Measurements from ENCODE around the gene SGTB.
A peak's percentile ranks its signal among the peaks of the same experiment; 100 is the strongest.

The SGTB gene

DNA sequence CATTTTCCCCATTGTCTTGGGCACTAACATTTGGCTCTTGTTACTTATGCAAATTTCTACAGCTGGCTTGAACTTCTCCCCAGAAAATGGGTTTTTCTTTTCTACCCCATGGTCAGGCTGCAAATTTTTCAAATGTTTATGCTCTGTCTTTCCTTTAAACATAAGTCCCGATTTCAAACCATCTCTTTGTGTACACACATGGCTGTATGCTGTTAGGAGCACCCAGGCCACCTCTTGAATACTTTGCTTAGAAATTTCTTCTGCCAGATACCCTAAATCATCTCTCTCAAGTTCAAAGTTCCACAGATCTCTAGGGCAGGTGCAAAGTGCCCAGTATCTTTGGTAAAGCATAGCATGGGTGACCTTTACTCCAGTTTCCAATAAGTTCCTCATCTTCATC lies 45.7 kb upstream of the SGTB start:
- H3K4ac ChIP-seq (ENCODE audit: low read length): no peak overlapping the region
- H3K14ac ChIP-seq (ENCODE audit: low read length): no peak overlapping the region
- peaks cover 4 to 16% of the 10 kb centered on the region in 2 donors for H3K9me3 ChIP-seq (replicated peaks in 1 of 2; ENCODE audit: control insufficient read depth in 2 of 2, insufficient read depth in 1 of 2, low read depth in 1 of 2, low read length in 2 of 2)
- no peak overlapping the region for H2AFZ ChIP-seq (ENCODE audit: low read length)
- H2BK120ac ChIP-seq (ENCODE audit: low read depth, low read length): no peak overlapping the region
- H3K4me1 ChIP-seq (ENCODE audit: control insufficient read depth in 2 of 2, insufficient read depth in 1 of 2, low read depth in 1 of 2, low read length in 2 of 2): no peaks in the 10 kb centered on the region
- no peak overlapping the region for H2BK12ac ChIP-seq (ENCODE audit: low read length)
- no peaks in the 10 kb centered on the region for H3K27me3 ChIP-seq (ENCODE audit: control insufficient read depth in 3 of 3, insufficient read depth in 3 of 3, low read depth in 1 of 3, low read length in 3 of 3)
- no peak for DNase-seq (ENCODE audit: low spot score)
- no CpG with 5 or more reads among the region's 1 CpG for WGBS, 2 donors (ENCODE audit: extremely low coverage in 2 of 2, insufficient read length in 2 of 2, insufficient replicate concordance in 1 of 2)
- H2AK5ac ChIP-seq (ENCODE audit: low read depth, low read length): no peak overlapping the region
- no peak overlapping the region for H2BK5ac ChIP-seq (ENCODE audit: low read length)
- H4K91ac ChIP-seq (ENCODE audit: low read depth, low read length, poor library complexity): no peak overlapping the region
- H2BK15ac ChIP-seq (ENCODE audit: low read length): no peak overlapping the region
- no peak overlapping the region for H3K9ac ChIP-seq (ENCODE audit: low read depth, low read length, poor library complexity)
- H3K27ac ChIP-seq (replicated peaks; ENCODE audit: low read length): no peak overlapping the region
- H3K4me2 ChIP-seq (ENCODE audit: insufficient read depth, low read length, poor library complexity, severe bottlenecking): no peak overlapping the region
- peaks cover 7 to 31% of the 10 kb centered on the region in 2 donors for H3K36me3 ChIP-seq (replicated peaks in 1 of 2; ENCODE audit: control insufficient read depth in 2 of 2, insufficient read depth in 2 of 2, low read length in 2 of 2)
- H3K79me1 ChIP-seq (ENCODE audit: low read depth, low read length): peaks cover 2% of the 10 kb centered on the region
- no peak overlapping the region for H3K18ac ChIP-seq (ENCODE audit: low read length)
- H4K8ac ChIP-seq (ENCODE audit: low read depth, low read length): no peak overlapping the region
- no peak overlapping the region for H3K23ac ChIP-seq (ENCODE audit: low read depth, low read length, poor library complexity)
- H3K4me3 ChIP-seq (ENCODE audit: low read length in 2 of 2): no peak overlapping the region

DNA sequence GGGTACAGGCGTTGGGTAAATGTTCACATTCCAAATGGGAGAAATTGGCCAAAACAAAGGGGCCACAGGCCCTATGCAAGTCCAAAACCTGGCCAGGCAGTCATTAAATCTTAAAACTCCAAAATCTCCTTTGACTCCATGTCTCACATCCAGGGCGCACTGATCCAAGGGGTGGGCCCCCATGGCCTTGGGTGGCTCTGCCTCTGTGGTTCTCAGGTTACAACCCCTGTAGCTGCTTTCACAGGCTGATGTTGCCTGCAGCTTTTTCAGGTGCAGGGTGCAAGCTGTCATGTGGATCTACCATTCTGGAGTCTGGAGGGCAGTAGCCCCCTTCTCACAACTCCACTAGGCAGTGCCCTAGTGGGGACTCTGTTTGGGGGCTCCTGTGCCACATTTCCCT lies 44.9 kb upstream of the SGTB start:
- no peak for DNase-seq (ENCODE audit: low spot score)
- Histone ChIP-seq H3K27me3 (ENCODE audit: control insufficient read depth in 3 of 3, insufficient read depth in 3 of 3, low read depth in 1 of 3, low read length in 3 of 3) (no peaks in the 10 kb centered on the region), H3K14ac (ENCODE audit: low read length) (no peak overlapping the region), H2AFZ (ENCODE audit: low read length) (no peak overlapping the region), H2AK5ac (ENCODE audit: low read depth, low read length) (no peak overlapping the region), H3K4me2 (ENCODE audit: insufficient read depth, low read length, poor library complexity, severe bottlenecking) (no peak overlapping the region), H3K36me3 (replicated peaks in 1 of 2; ENCODE audit: control insufficient read depth in 2 of 2, insufficient read depth in 2 of 2, low read length in 2 of 2) (peaks cover 7 to 34% of the 10 kb centered on the region in 2 donors), H3K4ac (ENCODE audit: low read length) (no peak overlapping the region), H4K91ac (ENCODE audit: low read depth, low read length, poor library complexity) (no peak overlapping the region), H2BK12ac (ENCODE audit: low read length) (no peak overlapping the region), H3K79me1 (ENCODE audit: low read depth, low read length) (peaks cover 2% of the 10 kb centered on the region), H2BK15ac (ENCODE audit: low read length) (no peak overlapping the region), H4K8ac (ENCODE audit: low read depth, low read length) (no peak overlapping the region), H3K23ac (ENCODE audit: low read depth, low read length, poor library complexity) (no peak overlapping the region), H3K4me1 (ENCODE audit: control insufficient read depth in 2 of 2, insufficient read depth in 1 of 2, low read depth in 1 of 2, low read length in 2 of 2) (no peaks in the 10 kb centered on the region), H3K9ac (ENCODE audit: low read depth, low read length, poor library complexity) (no peak overlapping the region), H2BK5ac (ENCODE audit: low read length) (no peak overlapping the region), H3K27ac (replicated peaks; ENCODE audit: low read length) (no peak overlapping the region), H3K4me3 (ENCODE audit: low read length in 2 of 2) (no peak overlapping the region), H3K9me3 (replicated peaks in 1 of 2; ENCODE audit: control insufficient read depth in 2 of 2, insufficient read depth in 1 of 2, low read depth in 1 of 2, low read length in 2 of 2) (peaks cover 4 to 16% of the 10 kb centered on the region in 2 donors), H3K18ac (ENCODE audit: low read length) (peak overlapping the region; percentile 16), H2BK120ac (ENCODE audit: low read depth, low read length) (no peak overlapping the region)
- WGBS, 2 donors (ENCODE audit: extremely low coverage in 2 of 2, insufficient read length in 2 of 2, insufficient replicate concordance in 1 of 2): no CpG with 5 or more reads among the region's 2 CpGs

DNA sequence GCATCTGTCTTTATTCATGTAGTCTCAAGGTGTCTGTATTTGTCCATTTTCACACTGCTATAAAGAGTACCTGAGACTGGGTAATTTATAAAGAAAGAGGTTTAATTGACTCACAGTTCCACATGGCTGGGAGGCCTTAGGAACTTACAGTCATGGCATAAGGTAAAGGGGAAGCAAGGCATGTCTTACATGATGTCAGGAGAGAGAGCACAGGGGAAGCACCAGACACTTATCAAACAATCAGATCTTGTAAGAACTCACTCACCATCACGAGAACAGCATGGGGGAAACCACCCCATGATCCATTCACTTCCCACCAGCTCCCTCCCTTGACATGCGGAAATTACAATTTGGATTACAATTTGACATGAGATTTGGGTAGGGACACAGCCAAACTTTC lies 44.3 kb upstream of the SGTB start:
- H2BK12ac ChIP-seq (ENCODE audit: low read length): no peak overlapping the region
- H3K27me3 ChIP-seq (ENCODE audit: control insufficient read depth in 3 of 3, insufficient read depth in 3 of 3, low read depth in 1 of 3, low read length in 3 of 3): no peaks in the 10 kb centered on the region
- no peaks in the 10 kb centered on the region for H3K4me1 ChIP-seq (ENCODE audit: control insufficient read depth in 2 of 2, insufficient read depth in 1 of 2, low read depth in 1 of 2, low read length in 2 of 2)
- DNase-seq (ENCODE audit: low spot score): no peak
- no peak overlapping the region for H3K23ac ChIP-seq (ENCODE audit: low read depth, low read length, poor library complexity)
- no peak overlapping the region for H3K4me2 ChIP-seq (ENCODE audit: insufficient read depth, low read length, poor library complexity, severe bottlenecking)
- no peak overlapping the region for H2BK5ac ChIP-seq (ENCODE audit: low read length)
- peaks cover 7 to 34% of the 10 kb centered on the region in 2 donors for H3K36me3 ChIP-seq (replicated peaks in 1 of 2; ENCODE audit: control insufficient read depth in 2 of 2, insufficient read depth in 2 of 2, low read length in 2 of 2)
- no CpG with 5 or more reads among the region's 2 CpGs for WGBS, 2 donors (ENCODE audit: extremely low coverage in 2 of 2, insufficient read length in 2 of 2, insufficient replicate concordance in 1 of 2)
- no peak overlapping the region for H2AFZ ChIP-seq (ENCODE audit: low read length)
- H4K8ac ChIP-seq (ENCODE audit: low read depth, low read length): no peak overlapping the region
- H3K27ac ChIP-seq (replicated peaks; ENCODE audit: low read length): no peak overlapping the region
- peaks cover 4 to 16% of the 10 kb centered on the region in 2 donors for H3K9me3 ChIP-seq (replicated peaks in 1 of 2; ENCODE audit: control insufficient read depth in 2 of 2, insufficient read depth in 1 of 2, low read depth in 1 of 2, low read length in 2 of 2)
- H2BK15ac ChIP-seq (ENCODE audit: low read length): no peak overlapping the region
- no peak overlapping the region for H3K4me3 ChIP-seq (ENCODE audit: low read length in 2 of 2)
- H3K4ac ChIP-seq (ENCODE audit: low read length): no peak overlapping the region
- H3K18ac ChIP-seq (ENCODE audit: low read length): no peak overlapping the region
- no peak overlapping the region for H2AK5ac ChIP-seq (ENCODE audit: low read depth, low read length)
- H2BK120ac ChIP-seq (ENCODE audit: low read depth, low read length): no peak overlapping the region
- no peak overlapping the region for H4K91ac ChIP-seq (ENCODE audit: low read depth, low read length, poor library complexity)
- H3K79me1 ChIP-seq (ENCODE audit: low read depth, low read length): peaks cover 2% of the 10 kb centered on the region
- H3K14ac ChIP-seq (ENCODE audit: low read length): no peak overlapping the region
- H3K9ac ChIP-seq (ENCODE audit: low read depth, low read length, poor library complexity): no peak overlapping the region

DNA sequence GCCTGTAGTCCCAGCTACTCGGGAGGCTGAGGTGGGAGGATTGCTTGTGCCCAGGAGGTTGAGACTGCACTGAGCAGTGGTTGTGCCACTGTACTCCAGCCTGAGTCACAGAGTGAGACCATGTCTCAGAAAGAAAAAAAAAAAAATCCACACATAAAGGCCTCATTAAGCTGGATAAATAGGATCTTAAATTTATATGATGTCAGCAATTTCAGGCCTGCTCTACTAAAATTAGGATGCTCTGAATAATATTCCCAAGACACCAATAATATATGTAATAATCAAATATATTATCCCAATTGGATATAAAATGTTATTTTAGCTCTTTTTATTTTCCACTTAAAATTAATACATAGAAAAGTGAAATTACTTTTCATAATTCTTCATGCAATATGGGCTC lies 43.7 kb upstream of the SGTB start:
- DNase-seq (ENCODE audit: low spot score): no peak
- H4K91ac ChIP-seq (ENCODE audit: low read depth, low read length, poor library complexity): no peak overlapping the region
- no peak overlapping the region for H3K9ac ChIP-seq (ENCODE audit: low read depth, low read length, poor library complexity)
- no peak overlapping the region for H2AFZ ChIP-seq (ENCODE audit: low read length)
- no peak overlapping the region for H3K4ac ChIP-seq (ENCODE audit: low read length)
- H4K8ac ChIP-seq (ENCODE audit: low read depth, low read length): no peak overlapping the region
- H3K14ac ChIP-seq (ENCODE audit: low read length): no peak overlapping the region
- H3K4me2 ChIP-seq (ENCODE audit: insufficient read depth, low read length, poor library complexity, severe bottlenecking): no peak overlapping the region
- no peaks in the 10 kb centered on the region for H3K4me1 ChIP-seq (ENCODE audit: control insufficient read depth in 2 of 2, insufficient read depth in 1 of 2, low read depth in 1 of 2, low read length in 2 of 2)
- no peak overlapping the region for H2BK15ac ChIP-seq (ENCODE audit: low read length)
- peaks cover 7 to 37% of the 10 kb centered on the region in 2 donors for H3K36me3 ChIP-seq (replicated peaks in 1 of 2; ENCODE audit: control insufficient read depth in 2 of 2, insufficient read depth in 2 of 2, low read length in 2 of 2)
- H3K27me3 ChIP-seq (ENCODE audit: control insufficient read depth in 3 of 3, insufficient read depth in 3 of 3, low read depth in 1 of 3, low read length in 3 of 3): no peaks in the 10 kb centered on the region
- no peak overlapping the region for H2AK5ac ChIP-seq (ENCODE audit: low read depth, low read length)
- no peak overlapping the region for H2BK12ac ChIP-seq (ENCODE audit: low read length)
- H3K18ac ChIP-seq (ENCODE audit: low read length): no peak overlapping the region
- no peak overlapping the region for H3K4me3 ChIP-seq (ENCODE audit: low read length in 2 of 2)
- H2BK120ac ChIP-seq (ENCODE audit: low read depth, low read length): no peak overlapping the region
- H3K9me3 ChIP-seq (replicated peaks in 1 of 2; ENCODE audit: control insufficient read depth in 2 of 2, insufficient read depth in 1 of 2, low read depth in 1 of 2, low read length in 2 of 2): peaks cover 4 to 16% of the 10 kb centered on the region in 2 donors
- no peak overlapping the region for H2BK5ac ChIP-seq (ENCODE audit: low read length)
- no CpG with 5 or more reads among the region's 1 CpG for WGBS, 2 donors (ENCODE audit: extremely low coverage in 2 of 2, insufficient read length in 2 of 2, insufficient replicate concordance in 1 of 2)
- H3K27ac ChIP-seq (replicated peaks; ENCODE audit: low read length): no peak overlapping the region
- no peak overlapping the region for H3K23ac ChIP-seq (ENCODE audit: low read depth, low read length, poor library complexity)
- peaks cover 2% of the 10 kb centered on the region for H3K79me1 ChIP-seq (ENCODE audit: low read depth, low read length)

Measured in neuronal stem cell (in vitro differentiated cells).